IMR-90 (cell line): ENCODE results near the gene CTCFL. TPM values are rescaled to one million over a fixed set of nuclear protein-coding genes. Genes with fewer than 3 reads are reported as not detected.

Experiments
- ATAC-seq: fragments of 200-7000 bp; cut with Tn5 transposase; 2 replicates; pipeline ENCODE4 v1.9.1; 2020; ENCODE audit warnings: low read depth, mild to moderate bottlenecking, moderate library complexity
- BruUV-seq: library from RNA; stranded (reverse); fragments of 400-500 nt; replicated peaks from 2 replicates; lab custom pipeline; 2021; lab: Mats Ljungman, UMichigan
- CTCF ChIA-PET: fragments of 300-600 bp; formaldehyde crosslinking; extraction: SDS; loops from one replicate; lab custom pipeline; 2021; ENCODE audit warnings: antibody characterized with exemption; lab: Yijun Ruan, JAX
- POLR2A ChIA-PET: fragments of 300-600 bp; sonication (Branson Sonifier 250); formaldehyde crosslinking; loops from one replicate; lab custom pipeline; 2022; ENCODE audit warnings: antibody characterized with exemption; ENCODE audit not compliant: unreplicated experiment; lab: Charles Lee
- DNase-seq: peaks from one replicate; pipeline ENCODE4 v3.0.0; 2013
- H2AFZ ChIP-seq: replicated peaks from 2 replicates; pipeline ENCODE3; 2013; ENCODE audit warnings: low read length, mild to moderate bottlenecking; ENCODE audit not compliant: poor library complexity
- H2AK5ac ChIP-seq: 2 replicates; pipeline ENCODE4 v1.6.1; 2013; ENCODE audit warnings: low read depth, low read length, inconsistent platforms
- H2AK9ac ChIP-seq: replicated peaks from 2 replicates; pipeline ENCODE3; 2013; ENCODE audit warnings: mild to moderate bottlenecking, low read depth, low read length, moderate library complexity; ENCODE audit not compliant: poor library complexity
- H2BK120ac ChIP-seq: 2 replicates; pipeline ENCODE4 v1.6.1; 2013; ENCODE audit warnings: low read depth, low read length, inconsistent platforms
- H2BK15ac ChIP-seq: 3 replicates; pipeline ENCODE4 v1.6.1; 2013; ENCODE audit warnings: low read depth, low read length, inconsistent platforms
- H2BK20ac ChIP-seq: 2 replicates; pipeline ENCODE4 v1.6.1; 2013; ENCODE audit warnings: low read depth, mild to moderate bottlenecking, inconsistent platforms, low read length, moderate library complexity
- H2BK5ac ChIP-seq: 2 replicates; pipeline ENCODE4 v1.6.1; 2013; ENCODE audit warnings: mild to moderate bottlenecking, low read depth, low read length, inconsistent platforms; ENCODE audit not compliant: poor library complexity, severe bottlenecking
- H3K14ac ChIP-seq: replicated peaks from 2 replicates; pipeline ENCODE4 v1.6.1; 2013; ENCODE audit warnings: low read depth, low read length, inconsistent platforms
- H3K18ac ChIP-seq: 2 replicates; pipeline ENCODE4 v1.6.1; 2013; ENCODE audit warnings: low read depth, low read length, control low read depth
- H3K23ac ChIP-seq: 2 replicates; pipeline ENCODE4 v1.6.1; 2013; ENCODE audit warnings: low read depth, low read length, inconsistent platforms
- H3K27ac ChIP-seq: 2 replicates; pipeline ENCODE4 v1.5.1; 2013; ENCODE audit warnings: mild to moderate bottlenecking, control low read depth, low read length; ENCODE audit not compliant: insufficient read depth
- H3K27me3 ChIP-seq: 2 replicates; pipeline ENCODE4 v1.6.1; 2013; ENCODE audit warnings: low read length; ENCODE audit not compliant: control insufficient read depth, insufficient read depth
- H3K36me3 ChIP-seq: 2 replicates; pipeline ENCODE4 v1.6.1; 2013; ENCODE audit warnings: low read length, mixed read lengths; ENCODE audit not compliant: control insufficient read depth, insufficient read depth
- H3K4ac ChIP-seq: 2 replicates; pipeline ENCODE4 v1.6.1; 2013; ENCODE audit warnings: low read depth, low read length, inconsistent platforms
- H3K4me1 ChIP-seq: 2 replicates; pipeline ENCODE4 v1.6.1; 2013; ENCODE audit warnings: low read length, mixed read lengths; ENCODE audit not compliant: control insufficient read depth, insufficient read depth
- H3K4me2 ChIP-seq: 2 replicates; pipeline ENCODE4 v1.6.1; 2013; ENCODE audit warnings: low read depth, mild to moderate bottlenecking, control low read depth, low read length, moderate library complexity
- H3K4me3 ChIP-seq: 2 replicates; pipeline ENCODE4 v1.5.1; 2013; ENCODE audit warnings: low read depth, mild to moderate bottlenecking, control low read depth, low read length, moderate library complexity; ENCODE audit not compliant: insufficient read depth
- H3K56ac ChIP-seq: 2 replicates; pipeline ENCODE4 v1.6.1; 2013; ENCODE audit warnings: low read length, inconsistent platforms; ENCODE audit not compliant: insufficient read depth; ENCODE audit errors: extremely low read depth
- H3K79me1 ChIP-seq, 2 experiments: 2 replicates each; pipeline ENCODE4 v1.6.1; 2013; ENCODE audit warnings: low read length in 2 of 2, inconsistent platforms in 1 of 2, low read depth in 1 of 2
- H3K9ac ChIP-seq: 2 replicates; pipeline ENCODE4 v1.6.1; 2013; ENCODE audit warnings: low read depth, low read length, control low read depth
- H3K9me1 ChIP-seq: 2 replicates; pipeline ENCODE4 v1.6.1; 2013; ENCODE audit warnings: low read length, inconsistent platforms; ENCODE audit not compliant: insufficient read depth
- H3K9me3 ChIP-seq: 2 replicates; pipeline ENCODE4 v1.6.1; 2013; ENCODE audit warnings: low read length; ENCODE audit not compliant: control insufficient read depth, insufficient read depth
- H4K20me1 ChIP-seq: 2 replicates; pipeline ENCODE4 v1.6.1; 2013; ENCODE audit warnings: low read length, inconsistent platforms; ENCODE audit not compliant: insufficient read depth
- H4K5ac ChIP-seq: 2 replicates; pipeline ENCODE4 v1.6.1; 2013; ENCODE audit warnings: mild to moderate bottlenecking, low read depth, low read length, control low read depth
- H4K8ac ChIP-seq, 2 experiments: 2 replicates each; pipeline ENCODE4 v1.6.1; 2013; ENCODE audit warnings: low read depth in 2 of 2, low read length in 2 of 2, control low read depth in 1 of 2, inconsistent platforms in 1 of 2
- H4K91ac ChIP-seq: 2 replicates; pipeline ENCODE4 v1.6.1; 2013; ENCODE audit warnings: low read depth, low read length, inconsistent platforms; ENCODE audit not compliant: insufficient read depth
- BHLHE40 ChIP-seq: fragments of 150-350 bp; IDR thresholded peaks from 2 replicates; pipeline ENCODE4 v1.6.1; 2016; ENCODE audit warnings: mild to moderate bottlenecking, low read depth, low read length
- CEBPB ChIP-seq: IDR thresholded peaks from 2 replicates; pipeline ENCODE4 v1.6.1; 2012; ENCODE audit warnings: low read depth, low read length, improper control_type of control experiment
- CHD1 ChIP-seq: IDR thresholded peaks from 2 replicates; pipeline ENCODE4 v1.6.1; 2012; ENCODE audit warnings: low read depth, low read length, improper control_type of control experiment
- FOS ChIP-seq: fragments of 150-350 bp; IDR thresholded peaks from 2 replicates; pipeline ENCODE4 v1.6.1; 2016; ENCODE audit warnings: low read depth, low read length
- MAFK ChIP-seq: IDR thresholded peaks from 2 replicates; pipeline ENCODE4 v1.6.1; 2012; ENCODE audit warnings: low read depth, low read length, improper control_type of control experiment
- MAZ ChIP-seq: IDR thresholded peaks from 2 replicates; pipeline ENCODE4 v1.6.1; 2012; ENCODE audit warnings: low read depth, mild to moderate bottlenecking, low read length, improper control_type of control experiment, moderate library complexity, borderline replicate concordance
- MXI1 ChIP-seq: IDR thresholded peaks from 2 replicates; pipeline ENCODE4 v1.6.1; 2012; ENCODE audit warnings: low read depth, mild to moderate bottlenecking, low read length, moderate library complexity, borderline replicate concordance
- NFE2L2 ChIP-seq: fragments of 150-350 bp; IDR thresholded peaks from 2 replicates; pipeline ENCODE4 v1.6.1; 2016; ENCODE audit warnings: low read depth, mild to moderate bottlenecking, low read length
- POLR2A ChIP-seq: IDR thresholded peaks from 2 replicates; pipeline ENCODE4 v1.6.1; 2012; ENCODE audit warnings: mild to moderate bottlenecking, low read depth, low read length
- RAD21 ChIP-seq: IDR thresholded peaks from 2 replicates; pipeline ENCODE4 v1.6.1; 2012; ENCODE audit warnings: low read length, improper control_type of control experiment
- RCOR1 ChIP-seq: IDR thresholded peaks from 2 replicates; pipeline ENCODE4 v1.6.1; 2012; ENCODE audit warnings: mild to moderate bottlenecking, low read length, improper control_type of control experiment; ENCODE audit not compliant: insufficient replicate concordance
- RFX5 ChIP-seq: IDR thresholded peaks from 2 replicates; pipeline ENCODE4 v1.8.0; 2012; ENCODE audit warnings: low read depth, mild to moderate bottlenecking, low read length, moderate library complexity
- SMC3 ChIP-seq: fragments of 150-350 bp; IDR thresholded peaks from 2 replicates; pipeline ENCODE4 v1.6.1; 2016; ENCODE audit warnings: low read depth, mild to moderate bottlenecking, antibody characterized with exemption, low read length, moderate library complexity
- WGBS, 2 experiments: methylation state at CpG; one replicate each; pipeline versions ENCODE4 v1.1.5 to v1.1.7; 2013; ENCODE audit warnings: missing lambda C conversion rate in 2 of 2; ENCODE audit not compliant: insufficient read length in 1 of 2; ENCODE audit errors: extremely low coverage in 2 of 2; 5-methylcytosine and 5-hydroxymethylcytosine counted together
- dilution Hi-C: fragments of 300-500 bp; cut with HindIII; formaldehyde crosslinking; loops from one replicate; pipeline ENCODE4 v1.14.3; 2018; ENCODE audit warnings: low sequenced_read_pairs; ENCODE audit not compliant: unreplicated experiment
- in situ Hi-C: fragments of 300-500 bp; cut with MboI; formaldehyde crosslinking; loops from 3 replicates; pipeline ENCODE4 v1.14.3; 2019; ENCODE audit warnings: low sequenced_read_pairs, inconsistent platforms, mixed read lengths
- intact Hi-C: fragments of 100-400 bp; cut with micrococcal nuclease; formaldehyde crosslinking; loops from 2 replicates; pipeline ENCODE4 v1.10.0; 2022
- polyA plus RNA-seq, 3 experiments: library from polyadenylated mRNA; depleted of rRNA; stranded (reverse); fragments of >200 nt; gene quantifications; 2 replicates each; pipeline ENCODE4 v1.2.3, GENCODE V29; 2012; ENCODE audit warnings: low replicate concordance in 1 of 3
- total RNA-seq: library from RNA; depleted of rRNA; stranded (reverse); fragments of >200 nt; gene quantifications from 2 replicates; pipeline ENCODE4 v1.2.3, GENCODE V29; 2012
- TF ChIP-seq, protein P1 (sequence below): conservative IDR thresholded peaks from 2 replicates; pipeline ENCODE4 v1.5.1; 2012; ENCODE audit warnings: mild to moderate bottlenecking, low read depth, low read length, improper control_type of control experiment
- TF ChIP-seq, protein P2 (sequence below): fragments of 150-350 bp; IDR thresholded peaks from 2 replicates; pipeline ENCODE4 v1.6.1; 2017; ENCODE audit warnings: mild to moderate bottlenecking, antibody characterized with exemption, low read length, low read depth
- TF ChIP-seq, protein P3 (sequence below): fragments of 150-350 bp; IDR thresholded peaks from 2 replicates; pipeline ENCODE4 v1.6.1; 2016; ENCODE audit warnings: low read depth, mild to moderate bottlenecking, low read length, moderate library complexity, borderline replicate concordance

Gene CTCFL
- total and polyA plus RNA-seq, 2 of the 4 experiments (the other 2 are of a cell fraction) = not detected

DNA sequence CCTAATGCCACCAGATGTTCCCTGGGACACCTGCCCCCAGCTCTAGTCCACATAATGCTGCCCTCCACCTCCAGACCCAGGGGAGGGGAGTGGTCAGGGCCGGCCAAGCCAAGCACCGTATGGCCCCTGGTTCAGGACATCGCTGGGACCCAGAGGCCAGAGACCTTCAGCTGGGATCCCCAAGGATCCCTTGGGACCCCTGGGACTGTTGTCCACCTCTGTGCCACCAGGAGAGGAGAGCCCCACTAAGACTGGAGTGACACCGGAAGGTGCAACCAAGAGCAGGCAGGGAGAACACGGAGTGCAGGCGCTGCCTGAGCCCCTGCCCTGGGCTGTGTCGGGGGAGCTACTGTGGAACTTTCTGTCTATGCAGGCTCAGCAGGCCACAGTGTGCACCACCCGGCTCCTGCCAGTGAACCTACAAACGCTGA lies 43.6 kb downstream of the CTCFL start:
- WGBS, 2 experiments = no CpG with 5 or more reads among the region's 9 CpGs
- H3K14ac ChIP-seq = no peak overlapping the region
- H4K8ac ChIP-seq = no peak overlapping the region
- ChIA-PET CTCF (no interaction called here), POLR2A (no interaction called here)
- no peak overlapping the region for H2AK9ac ChIP-seq
- no peak overlapping the region for H3K4ac ChIP-seq
- in situ Hi-C loops = no loop called here
- no peak for TF ChIP-seq RAD21
- TF ChIP-seq MXI1 = no peak
- TF ChIP-seq POLR2A = no peak
- TF ChIP-seq, protein P1, sequence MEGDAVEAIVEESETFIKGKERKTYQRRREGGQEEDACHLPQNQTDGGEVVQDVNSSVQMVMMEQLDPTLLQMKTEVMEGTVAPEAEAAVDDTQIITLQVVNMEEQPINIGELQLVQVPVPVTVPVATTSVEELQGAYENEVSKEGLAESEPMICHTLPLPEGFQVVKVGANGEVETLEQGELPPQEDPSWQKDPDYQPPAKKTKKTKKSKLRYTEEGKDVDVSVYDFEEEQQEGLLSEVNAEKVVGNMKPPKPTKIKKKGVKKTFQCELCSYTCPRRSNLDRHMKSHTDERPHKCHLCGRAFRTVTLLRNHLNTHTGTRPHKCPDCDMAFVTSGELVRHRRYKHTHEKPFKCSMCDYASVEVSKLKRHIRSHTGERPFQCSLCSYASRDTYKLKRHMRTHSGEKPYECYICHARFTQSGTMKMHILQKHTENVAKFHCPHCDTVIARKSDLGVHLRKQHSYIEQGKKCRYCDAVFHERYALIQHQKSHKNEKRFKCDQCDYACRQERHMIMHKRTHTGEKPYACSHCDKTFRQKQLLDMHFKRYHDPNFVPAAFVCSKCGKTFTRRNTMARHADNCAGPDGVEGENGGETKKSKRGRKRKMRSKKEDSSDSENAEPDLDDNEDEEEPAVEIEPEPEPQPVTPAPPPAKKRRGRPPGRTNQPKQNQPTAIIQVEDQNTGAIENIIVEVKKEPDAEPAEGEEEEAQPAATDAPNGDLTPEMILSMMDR = no peak
- no peak for TF ChIP-seq NFE2L2
- no peak for TF ChIP-seq MAZ
- TF ChIP-seq BHLHE40 = no peak
- no peak for TF ChIP-seq SMC3
- TF ChIP-seq, protein P2, sequence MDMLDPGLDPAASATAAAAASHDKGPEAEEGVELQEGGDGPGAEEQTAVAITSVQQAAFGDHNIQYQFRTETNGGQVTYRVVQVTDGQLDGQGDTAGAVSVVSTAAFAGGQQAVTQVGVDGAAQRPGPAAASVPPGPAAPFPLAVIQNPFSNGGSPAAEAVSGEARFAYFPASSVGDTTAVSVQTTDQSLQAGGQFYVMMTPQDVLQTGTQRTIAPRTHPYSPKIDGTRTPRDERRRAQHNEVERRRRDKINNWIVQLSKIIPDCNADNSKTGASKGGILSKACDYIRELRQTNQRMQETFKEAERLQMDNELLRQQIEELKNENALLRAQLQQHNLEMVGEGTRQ = no peak
- TF ChIP-seq RFX5 = no peak
- TF ChIP-seq RCOR1 = no peak
- TF ChIP-seq FOS = no peak
- TF ChIP-seq CEBPB = no peak
- no peak for TF ChIP-seq MAFK
- TF ChIP-seq, protein P3, sequence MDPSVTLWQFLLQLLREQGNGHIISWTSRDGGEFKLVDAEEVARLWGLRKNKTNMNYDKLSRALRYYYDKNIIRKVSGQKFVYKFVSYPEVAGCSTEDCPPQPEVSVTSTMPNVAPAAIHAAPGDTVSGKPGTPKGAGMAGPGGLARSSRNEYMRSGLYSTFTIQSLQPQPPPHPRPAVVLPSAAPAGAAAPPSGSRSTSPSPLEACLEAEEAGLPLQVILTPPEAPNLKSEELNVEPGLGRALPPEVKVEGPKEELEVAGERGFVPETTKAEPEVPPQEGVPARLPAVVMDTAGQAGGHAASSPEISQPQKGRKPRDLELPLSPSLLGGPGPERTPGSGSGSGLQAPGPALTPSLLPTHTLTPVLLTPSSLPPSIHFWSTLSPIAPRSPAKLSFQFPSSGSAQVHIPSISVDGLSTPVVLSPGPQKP = no peak
- TF ChIP-seq CHD1 = no peak
- peaks cover 33% of the 10 kb centered on the region for H3K27me3 ChIP-seq
- ATAC-seq (no peak), DNase-seq (no peak)
- H3K9me3 ChIP-seq = no peaks in the 10 kb centered on the region
- dilution Hi-C loops = no loop called here
- H3K56ac ChIP-seq = no peak overlapping the region
- no peak overlapping the region for H2AK5ac ChIP-seq
- H2BK20ac ChIP-seq = no peak overlapping the region
- H3K4me2 ChIP-seq = no peak overlapping the region
- H3K79me1 ChIP-seq = no peaks in the 10 kb centered on the region
- H3K23ac ChIP-seq = no peak overlapping the region
- no peaks in the 10 kb centered on the region for H3K4me1 ChIP-seq
- no peak overlapping the region for H2AFZ ChIP-seq
- H3K18ac ChIP-seq = no peak overlapping the region
- H4K5ac ChIP-seq = no peak overlapping the region
- no peak overlapping the region for H4K91ac ChIP-seq
- no peak overlapping the region for H3K4me3 ChIP-seq
- intact Hi-C loops = no loop called here
- no peaks in the 10 kb centered on the region for H3K9me1 ChIP-seq
- BruUV-seq = no TSS peak
- H3K36me3 ChIP-seq = no peaks in the 10 kb centered on the region
- H3K27ac ChIP-seq = no peak overlapping the region
- H2BK15ac ChIP-seq = no peak overlapping the region
- no peak overlapping the region for H2BK5ac ChIP-seq
- no peak overlapping the region for H3K9ac ChIP-seq
- H2BK120ac ChIP-seq = no peak overlapping the region
- H4K20me1 ChIP-seq = no peaks in the 10 kb centered on the region
